COLO829 (cell line): Measurements from ENCODE around the gene SEZ6.

ENCODE experiments used
- DNase-seq: peaks from one replicate; pipeline ENCODE4 v3.0.0; 2012; ENCODE audit warnings: low spot score

Gene SEZ6

GRCh38 chr17:29005936-29006511 lies at the start of gene SEZ6:
Gene SEZ6 (minus strand): TSS chr17:29006033. CDS start chr17:29005869, 164 bp downstream.
- peak; percentile 70 for DNase-seq

- no peak for DNase-seq
These were observed 49.0 kb upstream of the SEZ6 start for GRCh38 chr17:29054835-29055234.

- no peak for DNase-seq
These were observed 45.9 kb upstream of the SEZ6 start for GRCh38 chr17:29051731-29052130.

- no peak for DNase-seq
These were observed 45.4 kb upstream of the SEZ6 start for GRCh38 chr17:29051194-29051593.

GRCh38 chr17:29050176-29050575 lies 44.3 kb upstream of the SEZ6 start:
- DNase-seq: no peak

GRCh38 chr17:29049541-29050145 lies 43.8 kb upstream of the SEZ6 start:
- DNase-seq: no peak

GRCh38 chr17:29048440-29049368 lies 42.9 kb upstream of the SEZ6 start:
- DNase-seq: no peak

- no peak for DNase-seq
These were observed 40.6 kb upstream of the SEZ6 start for GRCh38 chr17:29046473-29046839.

GRCh38 chr17:29045734-29046472 lies 40.1 kb upstream of the SEZ6 start:
- DNase-seq: no peak

- DNase-seq: no peak
These were observed 39.2 kb upstream of the SEZ6 start for GRCh38 chr17:29045026-29045425.

- peak; percentile 8 for DNase-seq
These were observed 37.8 kb upstream of the SEZ6 start for GRCh38 chr17:29043539-29044145.

- no peak for DNase-seq
These were observed 37.1 kb upstream of the SEZ6 start, which contains the start of gene PIPOX for GRCh38 chr17:29042679-29043538. Gene PIPOX (plus strand): TSS chr17:29043141. CDS start chr17:29043226, 85 bp downstream.

GRCh38 chr17:29042026-29042678 lies 36.3 kb upstream of the SEZ6 start:
- DNase-seq: no peak

GRCh38 chr17:29041571-29041970 lies 35.7 kb upstream of the SEZ6 start:
- no peak for DNase-seq

- no peak for DNase-seq
These were observed 35.3 kb upstream of the SEZ6 start for GRCh38 chr17:29041091-29041490.

- peak; percentile 50 for DNase-seq
These were observed 34.1 kb upstream of the SEZ6 start for GRCh38 chr17:29039764-29040598.

GRCh38 chr17:29038085-29038795 lies 32.4 kb upstream of the SEZ6 start:
- no peak for DNase-seq

GRCh38 chr17:29037739-29038084 lies 31.9 kb upstream of the SEZ6 start:
- no peak for DNase-seq

GRCh38 chr17:29036584-29036983 lies 30.8 kb upstream of the SEZ6 start:
- DNase-seq: no peak
